HL-60 (cell line): ENCODE measurements around the gene SCMH1.

ENCODE experiments used
- GABPA ChIP-seq: IDR thresholded peaks from 2 replicates; pipeline ENCODE4 v1.6.1; 2012; ENCODE audit warnings: low read depth
- POLR2AphosphoS5 ChIP-seq: IDR thresholded peaks from 2 replicates; pipeline ENCODE4 v1.6.1; 2012; ENCODE audit warnings: low read depth

GRCh38 chr1:41169799-41170180, 72.3 kb downstream of the SCMH1 start:
- no peak for TF ChIP-seq GABPA
- no peak for TF ChIP-seq POLR2AphosphoS5
